PFSK-1 (cell line): ENCODE results near the gene HDAC6.

ENCODE experiments used
- FOXP2 ChIP-seq: optimal IDR thresholded peaks from 2 replicates; pipeline ENCODE3; 2011; ENCODE audit warnings: borderline replicate concordance, control low read depth, inconsistent platforms; ENCODE audit not compliant: insufficient read depth; ENCODE audit errors: extremely low read length, extremely low read depth
- POLR2AphosphoS5 ChIP-seq: IDR thresholded peaks from 2 replicates; pipeline ENCODE4 v1.6.1; 2012; ENCODE audit warnings: low read depth, mild to moderate bottlenecking, control low read depth, low read length, moderate library complexity
- SIN3A ChIP-seq: IDR thresholded peaks from 2 replicates; pipeline ENCODE4 v1.6.1; 2012; ENCODE audit warnings: mild to moderate bottlenecking, low read length, moderate library complexity, borderline replicate concordance; ENCODE audit not compliant: insufficient read depth
- TAF1 ChIP-seq: IDR thresholded peaks from 2 replicates; pipeline ENCODE4 v1.6.1; 2012; ENCODE audit warnings: low read length, control low read depth, borderline replicate concordance; ENCODE audit not compliant: insufficient read depth
- TF ChIP-seq, protein P1 (sequence below), 2 experiments: IDR thresholded peaks; 2 replicates each; pipeline versions ENCODE4 v1.6.1 to v1.8.0; 2011 to 2012; ENCODE audit warnings: low read depth in 2 of 2, low read length in 2 of 2, control low read depth in 1 of 2, inconsistent platforms in 1 of 2, mild to moderate bottlenecking in 1 of 2, moderate library complexity in 1 of 2; ENCODE audit not compliant: insufficient read depth in 1 of 2

DNA sequence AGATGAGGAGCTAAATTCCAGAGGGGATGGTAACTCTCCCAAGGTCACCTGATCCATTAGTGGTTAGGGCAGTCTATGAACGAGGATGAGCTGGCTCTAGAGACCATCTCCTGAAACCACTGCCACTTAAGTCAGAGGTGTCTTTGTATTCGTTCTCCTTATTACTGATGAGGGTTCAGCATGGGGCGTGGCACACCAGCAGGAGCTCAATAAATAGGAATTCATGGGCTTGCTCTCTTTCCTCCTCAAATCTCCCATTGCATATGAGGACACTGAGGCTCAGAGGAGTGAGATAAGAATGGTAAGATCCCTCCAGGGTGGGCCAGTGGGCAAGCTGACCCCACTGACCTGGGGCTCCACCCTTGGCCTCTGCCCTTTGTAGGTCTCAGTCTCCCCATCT, 17.1 kb upstream of the HDAC6 start:
- TF ChIP-seq, protein P1, sequence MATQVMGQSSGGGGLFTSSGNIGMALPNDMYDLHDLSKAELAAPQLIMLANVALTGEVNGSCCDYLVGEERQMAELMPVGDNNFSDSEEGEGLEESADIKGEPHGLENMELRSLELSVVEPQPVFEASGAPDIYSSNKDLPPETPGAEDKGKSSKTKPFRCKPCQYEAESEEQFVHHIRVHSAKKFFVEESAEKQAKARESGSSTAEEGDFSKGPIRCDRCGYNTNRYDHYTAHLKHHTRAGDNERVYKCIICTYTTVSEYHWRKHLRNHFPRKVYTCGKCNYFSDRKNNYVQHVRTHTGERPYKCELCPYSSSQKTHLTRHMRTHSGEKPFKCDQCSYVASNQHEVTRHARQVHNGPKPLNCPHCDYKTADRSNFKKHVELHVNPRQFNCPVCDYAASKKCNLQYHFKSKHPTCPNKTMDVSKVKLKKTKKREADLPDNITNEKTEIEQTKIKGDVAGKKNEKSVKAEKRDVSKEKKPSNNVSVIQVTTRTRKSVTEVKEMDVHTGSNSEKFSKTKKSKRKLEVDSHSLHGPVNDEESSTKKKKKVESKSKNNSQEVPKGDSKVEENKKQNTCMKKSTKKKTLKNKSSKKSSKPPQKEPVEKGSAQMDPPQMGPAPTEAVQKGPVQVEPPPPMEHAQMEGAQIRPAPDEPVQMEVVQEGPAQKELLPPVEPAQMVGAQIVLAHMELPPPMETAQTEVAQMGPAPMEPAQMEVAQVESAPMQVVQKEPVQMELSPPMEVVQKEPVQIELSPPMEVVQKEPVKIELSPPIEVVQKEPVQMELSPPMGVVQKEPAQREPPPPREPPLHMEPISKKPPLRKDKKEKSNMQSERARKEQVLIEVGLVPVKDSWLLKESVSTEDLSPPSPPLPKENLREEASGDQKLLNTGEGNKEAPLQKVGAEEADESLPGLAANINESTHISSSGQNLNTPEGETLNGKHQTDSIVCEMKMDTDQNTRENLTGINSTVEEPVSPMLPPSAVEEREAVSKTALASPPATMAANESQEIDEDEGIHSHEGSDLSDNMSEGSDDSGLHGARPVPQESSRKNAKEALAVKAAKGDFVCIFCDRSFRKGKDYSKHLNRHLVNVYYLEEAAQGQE (IDR thresholded peaks at IDR 0.05; ENCODE audit: insufficient read depth in 1 of 2, low read depth in 2 of 2, low read length in 2 of 2) = no peak
- TF ChIP-seq TAF1 = no peak
- TF ChIP-seq POLR2AphosphoS5 = no peak
- no peak for TF ChIP-seq FOXP2
- TF ChIP-seq SIN3A = no peak
